Measurements from ENCODE around the gene HIP1.
"Not testable (repeated sequence)": the region's sequence is repeated elsewhere in the genome, so short reads cannot be mapped to it uniquely, and the experiment has no call there.

The HIP1 gene

GRCh38 chr7:75639071-75639885, 99.5 kb downstream of the HIP1 start:
- no peak for FAIRE-seq

DNA sequence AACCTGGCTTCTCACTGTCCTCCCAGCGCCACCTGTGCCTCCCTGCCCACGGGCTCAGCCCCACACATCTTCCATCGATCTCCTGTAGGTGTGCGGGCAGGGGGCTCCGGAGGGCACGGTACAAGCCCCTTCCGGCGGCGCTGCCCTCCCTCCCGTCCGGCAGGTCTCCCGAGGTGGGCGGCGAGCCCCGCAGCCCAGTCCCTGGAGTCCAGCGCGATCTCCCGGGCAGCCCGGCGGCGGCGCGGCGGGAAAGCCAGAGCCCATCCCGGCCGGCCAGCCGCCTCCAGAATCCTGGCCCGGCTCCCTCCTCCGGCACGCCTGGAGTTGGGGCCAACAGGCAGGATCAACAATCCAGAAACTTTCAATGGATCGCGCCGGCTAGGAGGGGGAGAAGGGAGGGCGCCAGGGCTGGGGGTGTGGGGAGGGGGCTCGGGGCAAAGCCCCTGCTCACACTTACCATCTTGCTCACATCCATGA, 100.1 kb downstream of the HIP1 start:
- FAIRE-seq: no peak

- no peak for FAIRE-seq
Observed at GRCh38 chr7:75637854-75638593, 100.7 kb downstream of the HIP1 start.

GRCh38 chr7:75635036-75635435, 103.7 kb downstream of the HIP1 start:
- no peak for FAIRE-seq

DNA sequence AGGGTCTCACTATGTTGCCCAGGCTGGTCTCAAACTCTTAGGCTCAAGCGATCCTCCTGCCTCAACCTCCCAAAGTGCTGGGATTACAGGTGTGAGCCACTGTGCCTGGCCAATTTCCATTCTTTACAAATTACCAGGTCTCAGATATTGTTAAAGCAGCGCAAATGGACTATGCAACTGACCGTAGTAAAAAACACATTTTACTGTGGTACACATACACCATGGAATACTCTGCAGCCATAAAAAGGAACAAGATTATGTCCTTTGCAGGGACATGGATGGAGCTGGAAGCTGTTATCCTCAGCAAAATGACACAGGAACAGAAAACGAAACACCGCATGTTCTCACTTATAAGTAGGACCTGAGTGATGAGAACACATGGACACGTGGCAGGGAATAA, 106.2 kb downstream of the HIP1 start:
- not testable (repeated sequence) for FAIRE-seq

DNA sequence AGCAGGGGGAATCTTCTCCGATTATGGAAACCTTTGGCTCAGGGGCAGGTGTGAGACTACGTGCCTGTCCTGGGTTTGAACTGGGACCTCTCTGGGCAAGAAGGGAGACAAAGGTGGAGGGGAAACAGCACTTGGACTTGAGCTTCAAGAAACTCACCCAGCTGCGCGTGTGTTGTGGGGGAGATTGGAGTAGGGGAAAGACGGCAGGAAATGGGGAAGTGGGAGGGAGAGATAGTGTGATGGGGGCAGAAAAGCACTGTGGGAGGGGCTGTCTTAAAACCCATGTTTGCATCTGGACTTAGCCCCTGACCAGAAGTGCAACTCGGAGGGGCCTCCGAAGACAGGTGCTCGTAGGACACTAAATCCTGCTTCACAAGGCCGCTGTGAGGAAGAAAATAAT, 107.0 kb downstream of the HIP1 start:
- FAIRE-seq: no peak

- no peak for FAIRE-seq
Observed at GRCh38 chr7:75630549-75630948, 108.2 kb downstream of the HIP1 start.

- no peak for FAIRE-seq
Observed at GRCh38 chr7:75629044-75629443, 109.7 kb downstream of the HIP1 start.

DNA sequence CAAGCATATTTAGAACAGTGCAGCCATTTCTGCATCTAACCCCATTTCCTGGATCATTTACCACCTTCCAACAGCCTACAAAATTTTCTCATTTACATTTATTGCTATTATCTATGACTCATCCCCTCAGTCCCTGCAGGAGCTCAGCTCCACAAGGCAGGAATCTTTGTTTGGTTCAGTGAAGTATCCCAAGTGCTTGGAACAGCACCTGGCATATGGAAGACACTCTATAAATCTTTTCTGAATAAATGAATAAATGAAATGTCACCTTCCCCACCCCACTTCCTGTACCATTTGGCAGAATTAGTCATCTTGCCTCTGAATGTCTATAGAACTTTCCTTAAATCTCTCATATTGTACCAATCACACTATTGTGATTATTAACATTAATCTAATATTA, 110.7 kb downstream of the HIP1 start:
- no peak for FAIRE-seq

DNA sequence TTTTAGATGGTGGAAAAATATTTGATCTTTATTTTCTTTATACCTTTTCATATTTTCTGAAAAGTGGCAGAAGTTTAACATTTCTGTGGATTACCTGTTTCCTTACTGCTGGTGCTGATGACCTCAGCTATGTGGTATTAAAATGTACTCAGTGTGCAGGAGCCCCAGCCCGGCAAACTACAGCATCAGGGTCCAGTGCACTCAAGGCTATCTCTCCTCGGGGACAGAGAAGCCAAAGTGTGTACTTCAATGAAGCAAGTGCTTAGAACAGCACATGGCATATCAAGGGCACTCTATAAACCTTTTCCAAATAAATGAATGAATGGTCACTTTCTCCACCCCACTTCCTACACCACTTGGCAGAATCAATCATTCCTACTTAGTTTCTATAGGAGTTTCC, 111.8 kb downstream of the HIP1 start:
- FAIRE-seq: no peak

DNA sequence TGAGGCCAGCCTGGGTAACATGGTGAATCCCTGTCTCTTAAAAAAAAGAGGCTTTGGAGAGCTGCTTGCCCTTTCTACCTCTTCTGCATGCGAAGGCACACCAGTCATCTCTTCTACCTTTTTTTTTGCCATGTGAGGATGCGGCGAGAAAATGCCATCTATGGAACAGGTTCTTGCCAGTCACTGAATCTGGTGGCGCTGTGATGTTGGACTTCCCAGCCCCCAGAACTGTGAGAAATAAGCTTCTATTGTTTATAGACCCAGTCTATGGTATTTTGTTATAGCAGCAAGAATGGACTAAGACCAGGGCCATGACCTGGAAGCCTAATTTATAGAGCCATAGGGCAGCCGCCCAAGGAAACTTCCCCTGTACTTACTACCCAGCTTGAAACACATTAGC, 112.9 kb downstream of the HIP1 start:
- FAIRE-seq: no peak

GRCh38 chr7:75624134-75624832, 114.5 kb downstream of the HIP1 start:
- FAIRE-seq: no peak

DNA sequence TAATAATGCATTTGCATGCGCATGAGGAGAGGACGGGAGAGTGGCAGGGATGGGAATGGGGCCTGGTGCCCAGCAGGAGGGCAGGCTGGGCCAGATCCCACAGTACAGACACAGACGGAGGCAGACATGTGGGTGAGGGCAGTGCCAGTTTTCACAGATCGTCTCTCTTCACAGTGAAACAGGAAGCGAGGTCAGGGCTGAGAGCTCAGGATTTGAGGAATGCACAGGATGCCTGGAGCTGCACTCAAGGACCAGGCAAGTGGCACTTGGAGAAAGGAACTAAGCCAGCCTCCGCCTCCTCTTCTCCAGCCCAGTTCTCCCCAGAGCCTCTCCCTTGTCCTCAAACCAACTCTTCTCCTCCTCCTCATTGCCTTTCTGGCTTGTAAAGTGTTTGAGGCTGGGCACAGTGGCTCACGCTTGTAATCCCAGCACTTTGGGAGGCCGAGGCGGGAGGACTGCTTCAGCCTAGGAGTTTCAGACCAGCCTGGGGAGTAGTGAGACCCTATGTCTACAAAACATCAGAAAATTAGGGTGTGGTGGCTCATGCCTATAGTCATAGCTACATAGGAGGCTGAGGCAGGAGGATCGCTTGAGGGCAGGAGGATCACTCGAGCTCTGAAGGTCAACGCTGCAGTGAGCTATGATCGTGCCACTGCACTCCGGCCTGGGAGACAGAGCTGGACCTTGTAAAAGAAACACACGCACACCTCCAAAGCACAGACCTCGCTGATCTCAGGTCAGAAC, 115.2 kb downstream of the HIP1 start:
- no peak for FAIRE-seq

DNA sequence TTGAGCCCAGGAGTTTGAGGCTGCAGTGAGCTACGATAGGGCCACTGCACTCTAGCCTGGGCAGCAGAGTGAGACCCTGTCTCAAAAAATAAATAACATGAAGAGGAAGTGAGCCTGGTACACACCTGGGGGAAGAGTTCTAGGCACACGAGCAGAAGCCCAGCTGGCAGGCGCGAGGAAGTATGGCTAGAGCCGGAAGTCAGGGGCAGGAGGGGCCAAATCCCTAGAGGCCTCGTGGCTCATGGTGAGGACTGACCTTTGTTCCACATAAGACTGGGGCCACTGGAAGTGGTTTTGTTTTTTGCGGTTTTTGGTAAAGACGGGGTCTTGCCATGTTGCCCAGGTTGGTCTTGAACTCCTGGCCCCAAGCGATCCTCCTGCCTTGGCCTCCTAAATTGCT, 117.6 kb downstream of the HIP1 start:
- no peak for FAIRE-seq

DNA sequence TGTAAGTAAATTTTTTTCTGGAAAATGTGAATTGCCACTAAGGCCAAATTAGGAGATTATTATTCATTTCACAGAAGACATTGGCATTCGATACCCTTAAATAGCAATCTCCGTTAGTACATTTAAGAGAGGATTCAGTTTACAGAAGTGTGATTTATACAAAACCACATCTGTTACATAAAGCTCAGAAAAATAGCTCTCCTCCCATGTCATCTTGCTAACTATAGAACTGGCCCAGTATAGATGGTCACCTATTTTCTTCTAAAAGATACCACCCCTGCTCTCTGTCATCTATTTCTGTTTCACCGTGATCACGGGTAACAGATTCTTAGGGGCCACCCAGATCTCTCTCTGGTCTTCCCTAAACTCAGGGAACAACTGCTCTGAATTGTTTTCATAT, 119.1 kb downstream of the HIP1 start:
- FAIRE-seq: no peak

DNA sequence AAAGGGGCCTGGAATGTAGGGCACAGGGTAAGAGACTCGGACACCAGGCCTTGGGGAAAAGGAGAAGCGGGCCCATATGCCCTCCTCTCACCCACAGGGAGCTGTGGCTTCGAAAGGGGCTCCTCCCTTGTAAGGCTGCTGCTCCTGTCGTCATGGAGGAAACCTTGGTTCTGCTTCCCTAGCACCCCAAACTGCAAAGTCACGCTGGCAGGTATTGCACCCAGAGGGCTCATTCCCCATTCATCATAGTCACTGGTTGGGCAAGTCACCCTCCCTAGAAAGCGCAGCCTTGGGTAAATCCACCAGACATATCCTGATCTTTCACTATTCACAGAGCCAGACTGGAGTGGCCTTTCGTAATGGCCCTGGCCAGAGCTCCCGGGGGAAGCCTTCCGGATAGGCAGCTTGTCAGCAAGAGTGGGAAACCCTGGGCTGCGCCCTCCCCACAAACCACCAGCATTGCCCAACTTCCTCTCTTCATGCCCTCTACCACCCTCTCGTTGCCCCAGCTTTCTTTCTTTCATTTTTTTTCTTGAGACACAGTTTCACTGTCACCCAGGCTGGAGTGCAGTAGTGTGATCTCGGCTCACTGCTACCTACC, 121.0 kb downstream of the HIP1 start:
- FAIRE-seq: no peak

GRCh38 chr7:75616421-75617167, 122.1 kb downstream of the HIP1 start:
- no peak for FAIRE-seq

- no peak for FAIRE-seq
Observed at GRCh38 chr7:75614401-75614800, 124.3 kb downstream of the HIP1 start.

- FAIRE-seq: no peak
Observed at GRCh38 chr7:75613351-75613750, 125.4 kb downstream of the HIP1 start.

DNA sequence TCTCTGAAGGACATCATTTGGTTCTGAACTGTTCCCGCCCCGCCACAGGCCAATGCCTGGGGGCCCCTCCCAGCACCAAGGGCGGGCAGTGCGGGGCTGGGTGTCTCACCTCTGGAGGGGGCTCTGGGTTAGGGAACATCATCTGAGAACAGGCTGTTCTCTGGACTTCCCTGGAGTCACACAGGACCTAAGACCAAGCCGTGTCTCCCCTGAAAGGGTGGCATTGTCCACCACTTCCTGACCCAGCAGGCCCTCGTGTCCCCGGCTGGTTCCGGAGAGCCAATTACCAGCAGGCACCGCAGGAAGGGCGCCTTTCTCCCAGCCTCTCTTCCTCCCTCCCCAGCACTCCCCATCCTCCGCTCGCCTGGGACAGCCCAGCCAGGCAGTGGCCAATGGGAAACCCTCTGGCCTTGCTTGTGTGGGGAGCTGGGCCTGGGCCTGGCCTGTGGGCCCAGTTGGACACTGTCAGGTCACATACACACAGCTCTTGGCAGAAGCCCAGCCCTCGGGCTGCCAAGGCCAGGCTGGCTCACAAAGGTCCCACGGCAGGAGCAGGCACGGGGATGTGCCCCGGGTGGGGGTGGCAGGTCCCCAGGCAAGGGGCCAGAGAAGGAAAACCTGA, 127.1 kb downstream of the HIP1 start:
- no peak for FAIRE-seq

- not testable (repeated sequence) for FAIRE-seq
Observed at GRCh38 chr7:75609416-75609815, 129.3 kb downstream of the HIP1 start.

Measured in G401.6 (cell line).